Measurements from ENCODE around the gene SEPTIN1. TPM values are rescaled to one million over a fixed set of nuclear protein-coding genes. Genes with fewer than 3 reads are reported as not detected.

Gene SEPTIN1
- polyA plus RNA-seq, 1 experiment, result not detected

- TF ChIP-seq CTCF (IDR thresholded peaks at IDR 0.05; ENCODE audit: low read depth, low read length), result no peak
- ChIA-PET CTCF (interaction anchor here (1.1 kb wide), 1 partner anchor 55 kb away, joined by 3 read pairs; no protein-coding TSS in a partner anchor), POLR2A (interaction anchor here (1.0 to 2.0 kb wide), 3 partner anchors 16 to 55 kb away, joined by 3 to 9 read pairs (median 5); partner anchors contain the start of genes TBC1D10B and ZNF771)
- H3K27me3 ChIP-seq (ENCODE audit: control insufficient read depth, insufficient read depth, low read length), result no peaks in the 10 kb centered on the region
- H3K9me3 ChIP-seq (ENCODE audit: control insufficient read depth, insufficient read depth, low read length), result no peaks in the 10 kb centered on the region; the same call in 1 of the 2 replicates
- DNase-seq (ENCODE audit: low read depth, low spot score), result no peak
- H3K27ac ChIP-seq (ENCODE audit: low read depth, low read length), result peak overlapping the region; percentile 84
- peak overlapping the region; percentile 98 for H3K4me3 ChIP-seq (ENCODE audit: low read depth, low read length)
Measured at GRCh38 chr16:30354423-30355143, 27.8 kb downstream of the SEPTIN1 start.

GRCh38 chr16:30353438-30354129 is 28.8 kb downstream of the SEPTIN1 start:
- no peaks in the 10 kb centered on the region; the same call in 1 of the 2 replicates for H3K9me3 ChIP-seq (ENCODE audit: control insufficient read depth, insufficient read depth, low read length)
- TF ChIP-seq CTCF (IDR thresholded peaks at IDR 0.05; ENCODE audit: low read depth, low read length), result no peak
- H3K27ac ChIP-seq (ENCODE audit: low read depth, low read length), result peak overlapping the region; percentile 11
- POLR2A ChIA-PET, result interaction anchor here (2.0 kb wide), 1 partner anchor 17 kb away, joined by 9 read pairs; the partner anchor contains the start of gene TBC1D10B
- no peak for DNase-seq (ENCODE audit: low read depth, low spot score)
- H3K27me3 ChIP-seq (ENCODE audit: control insufficient read depth, insufficient read depth, low read length), result no peaks in the 10 kb centered on the region
- H3K4me3 ChIP-seq (ENCODE audit: low read depth, low read length), result peak overlapping the region; percentile 98
- CTCF ChIA-PET, result no interaction called here

- TF ChIP-seq CTCF (IDR thresholded peaks at IDR 0.05; ENCODE audit: low read depth, low read length), result peak; percentile 30
- Histone ChIP-seq H3K9me3 (ENCODE audit: control insufficient read depth, insufficient read depth, low read length) (no peaks in the 10 kb centered on the region; the same call in 1 of the 2 replicates), H3K4me3 (ENCODE audit: low read depth, low read length) (no peak overlapping the region), H3K27me3 (ENCODE audit: control insufficient read depth, insufficient read depth, low read length) (no peaks in the 10 kb centered on the region), H3K27ac (ENCODE audit: low read depth, low read length) (peak overlapping the region; percentile 73)
- DNase-seq (ENCODE audit: low read depth, low spot score), result no peak
- CTCF ChIA-PET, result no interaction called here
- POLR2A ChIA-PET, result no interaction called here
Measured at GRCh38 chr16:30352488-30353401, 29.6 kb downstream of the SEPTIN1 start.

GRCh38 chr16:30351586-30352419 is 30.6 kb downstream of the SEPTIN1 start:
- ChIA-PET CTCF (no interaction called here), POLR2A (no interaction called here)
- no peak overlapping the region for H3K4me3 ChIP-seq (ENCODE audit: low read depth, low read length)
- no peaks in the 10 kb centered on the region; the same call in 1 of the 2 replicates for H3K9me3 ChIP-seq (ENCODE audit: control insufficient read depth, insufficient read depth, low read length)
- TF ChIP-seq CTCF (IDR thresholded peaks at IDR 0.05; ENCODE audit: low read depth, low read length), result no peak
- DNase-seq (ENCODE audit: low read depth, low spot score), result peak; percentile 75
- peak overlapping the region; percentile 73 for H3K27ac ChIP-seq (ENCODE audit: low read depth, low read length)
- no peaks in the 10 kb centered on the region for H3K27me3 ChIP-seq (ENCODE audit: control insufficient read depth, insufficient read depth, low read length)

All from AG04450 (cell line).